ENCODE measurements around the gene SPINT4. TPM values are rescaled to one million over a fixed set of nuclear protein-coding genes. Genes with fewer than 3 reads are reported as not detected.

The SPINT4 gene
- total RNA-seq, 1 experiment from 2014 or later, result not detected

- intact Hi-C loops (cut with micrococcal nuclease; ENCODE audit: unreplicated experiment), result no loop called here
- Mint-ChIP-seq H3K27me3 (ENCODE audit: unreplicated experiment) (peaks cover 63% of the 10 kb centered on the region), H3K36me3 (ENCODE audit: insufficient read depth, unreplicated experiment) (no peaks in the 10 kb centered on the region), H3K4me1 (ENCODE audit: low read depth, unreplicated experiment) (peaks cover 7% of the 10 kb centered on the region), H3K4me3 (ENCODE audit: low read depth, unreplicated experiment) (no peak overlapping the region), H3K27ac (ENCODE audit: unreplicated experiment) (no peak overlapping the region), H3K9me3 (ENCODE audit: low read depth, unreplicated experiment) (no peaks in the 10 kb centered on the region)
- TF ChIP-seq CTCF (IDR thresholded peaks at IDR 0.05; ENCODE audit: unreplicated experiment), result no peak
- CTCF ChIA-PET, result interaction anchor here (0.6 to 1.1 kb wide), 2 partner anchors 11 to 1736 kb away, joined by 3 to 4 read pairs; no protein-coding TSS in a partner anchor
- no peak for DNase-seq
- BruUV-seq (replicated peaks), result no TSS peak
Observed at GRCh38 chr20:45725134-45725533, 3.0 kb downstream of the SPINT4 start.

GRCh38 chr20:45727044-45727443, 4.9 kb downstream of the SPINT4 start:
- Mint-ChIP-seq H3K36me3 (ENCODE audit: insufficient read depth, unreplicated experiment) (no peaks in the 10 kb centered on the region), H3K9me3 (ENCODE audit: low read depth, unreplicated experiment) (peaks cover under 1% of the 10 kb centered on the region), H3K4me1 (ENCODE audit: low read depth, unreplicated experiment) (peaks cover 7% of the 10 kb centered on the region), H3K27ac (ENCODE audit: unreplicated experiment) (no peak overlapping the region), H3K27me3 (ENCODE audit: unreplicated experiment) (peaks cover 53% of the 10 kb centered on the region), H3K4me3 (ENCODE audit: low read depth, unreplicated experiment) (no peak overlapping the region)
- CTCF ChIA-PET, result no interaction called here
- BruUV-seq (replicated peaks), result no TSS peak
- TF ChIP-seq CTCF (IDR thresholded peaks at IDR 0.05; ENCODE audit: unreplicated experiment), result no peak
- intact Hi-C loops (cut with micrococcal nuclease; ENCODE audit: unreplicated experiment), result no loop called here
- no peak for DNase-seq

- no peak for DNase-seq
- H3K4me1 Mint-ChIP-seq (ENCODE audit: low read depth, unreplicated experiment), result peaks cover 4% of the 10 kb centered on the region
- H3K27me3 Mint-ChIP-seq (ENCODE audit: unreplicated experiment), result peaks cover 25% of the 10 kb centered on the region
- peaks cover 4% of the 10 kb centered on the region for H3K9me3 Mint-ChIP-seq (ENCODE audit: low read depth, unreplicated experiment)
- no peak overlapping the region for H3K27ac Mint-ChIP-seq (ENCODE audit: unreplicated experiment)
- CTCF ChIA-PET, result no interaction called here
- TF ChIP-seq CTCF (IDR thresholded peaks at IDR 0.05; ENCODE audit: unreplicated experiment), result no peak
- no peak overlapping the region for H3K4me3 Mint-ChIP-seq (ENCODE audit: low read depth, unreplicated experiment)
- no TSS peak for BruUV-seq (replicated peaks)
- H3K36me3 Mint-ChIP-seq (ENCODE audit: insufficient read depth, unreplicated experiment), result no peaks in the 10 kb centered on the region
- intact Hi-C loops (cut with micrococcal nuclease; ENCODE audit: unreplicated experiment), result no loop called here
Observed at GRCh38 chr20:45732199-45732598, 10.1 kb downstream of the SPINT4 start.

- no TSS peak for BruUV-seq (replicated peaks)
- Mint-ChIP-seq H3K27me3 (ENCODE audit: unreplicated experiment) (peaks cover 33% of the 10 kb centered on the region), H3K36me3 (ENCODE audit: insufficient read depth, unreplicated experiment) (no peaks in the 10 kb centered on the region), H3K4me3 (ENCODE audit: low read depth, unreplicated experiment) (no peak overlapping the region), H3K27ac (ENCODE audit: unreplicated experiment) (no peak overlapping the region), H3K9me3 (ENCODE audit: low read depth, unreplicated experiment) (peaks cover 4% of the 10 kb centered on the region), H3K4me1 (ENCODE audit: low read depth, unreplicated experiment) (no peaks in the 10 kb centered on the region)
- DNase-seq, result no peak
- intact Hi-C loops (cut with micrococcal nuclease; ENCODE audit: unreplicated experiment), result no loop called here
- TF ChIP-seq CTCF (IDR thresholded peaks at IDR 0.05; ENCODE audit: unreplicated experiment), result no peak
- CTCF ChIA-PET, result no interaction called here
Observed at GRCh38 chr20:45735552-45735951, 13.4 kb downstream of the SPINT4 start.
